Measurements from ENCODE around the gene PDX1.

PDX1 gene

GRCh38 chr13:27971776-27972477, 52.1 kb downstream of the PDX1 start:
- DNase-seq: no peak

- no peak for DNase-seq
Observed at GRCh38 chr13:27972478-27972820, 52.6 kb downstream of the PDX1 start.

DNA sequence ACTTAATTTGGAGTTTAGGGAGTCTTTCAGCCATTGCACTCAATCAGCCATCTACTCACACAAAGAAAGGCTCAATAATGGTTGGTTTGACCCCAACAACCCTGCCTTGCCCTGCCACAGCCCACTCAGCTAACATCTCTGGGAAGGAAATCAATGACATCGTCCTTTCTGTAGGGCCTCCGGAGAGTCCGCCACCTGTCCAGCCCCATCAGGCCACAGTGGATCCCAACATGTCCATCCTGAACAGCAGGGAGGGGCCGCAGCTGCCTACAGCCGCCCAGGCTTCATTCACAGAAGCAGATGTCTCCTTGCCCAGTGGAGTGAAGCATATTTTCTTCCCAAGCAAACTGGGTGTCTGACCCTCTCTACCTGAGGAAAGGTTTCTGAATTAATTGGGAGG, 53.5 kb downstream of the PDX1 start:
- no peak for DNase-seq

- no peak for DNase-seq
Observed at GRCh38 chr13:27973961-27974662, 54.3 kb downstream of the PDX1 start.
